Body of pancreas (tissue), 4 donors: ENCODE data around the gene PGA5. TPM values are rescaled to one million over a fixed set of nuclear protein-coding genes. Genes with fewer than 3 reads are reported as not detected.
"Not testable (repeated sequence)": the region's sequence is repeated elsewhere in the genome, so short reads cannot be mapped to it uniquely, and the experiment has no call there.

ENCODE experiments used
- ATAC-seq: fragments of 150-250 bp; one replicate; pipeline ENCODE4 v1.9.1; 2016
- DNase-seq, 4 donors: peaks; one replicate each; pipeline ENCODE4 v3.0.0-alpha.2; 2019
- H3K27ac ChIP-seq, 4 donors: fragments of 200-600 bp; sonication (generic); 1 replicate in 3 of 4; 2 replicates in 1 of 4; pipeline versions ENCODE4 v1.5.1 to v1.6.1; 2016 to 2019; ENCODE audit warnings: mild to moderate bottlenecking in 1 of 4, mixed read lengths in 1 of 4, moderate library complexity in 1 of 4
- H3K27me3 ChIP-seq, 2 donors: fragments of 200-600 bp; sonication (generic); one replicate each; pipeline ENCODE4 v1.6.0; 2016; ENCODE audit warnings: mild to moderate bottlenecking in 1 of 2
- H3K36me3 ChIP-seq, 2 donors: fragments of 200-600 bp; sonication (generic); replicated peaks in 1 of 2; 2 replicates each; pipeline ENCODE4 v1.5.1; 2016; ENCODE audit warnings: low read depth in 2 of 2; ENCODE audit not compliant: insufficient read depth in 1 of 2
- H3K4me1 ChIP-seq: fragments of 200-600 bp; sonication (generic); one replicate; pipeline ENCODE4 v1.6.0; 2016
- H3K4me3 ChIP-seq, 2 donors: fragments of 200-600 bp; sonication (generic); 1 replicate in 1 of 2; 2 replicates in 1 of 2; pipeline ENCODE4 v1.5.1; 2016 to 2019
- H3K9me3 ChIP-seq, 3 donors: fragments of 200-600 bp; sonication (generic); 1 replicate in 2 of 3; 2 replicates in 1 of 3; pipeline ENCODE4 v1.5.1; 2016
- WGBS, 2 donors: methylation state at CpG; one replicate each; pipeline ENCODE4 v1.1.5; 2017; 5-methylcytosine and 5-hydroxymethylcytosine counted together
- intact Hi-C: fragments of 100-400 bp; cut with DNase I; formaldehyde crosslinking; loops from one replicate; pipeline ENCODE4 v1.15.1; 2023
- total RNA-seq, 2 donors: library from RNA; depleted of rRNA; stranded (reverse); fragments of >200 nt; gene quantifications; one replicate each; pipeline ENCODE4 v1.1.0, GENCODE V29; 2016

The PGA5 gene
- total RNA-seq, 2 donors from 2014 or later, result 10.9 TPM; not detected in 1

DNA sequence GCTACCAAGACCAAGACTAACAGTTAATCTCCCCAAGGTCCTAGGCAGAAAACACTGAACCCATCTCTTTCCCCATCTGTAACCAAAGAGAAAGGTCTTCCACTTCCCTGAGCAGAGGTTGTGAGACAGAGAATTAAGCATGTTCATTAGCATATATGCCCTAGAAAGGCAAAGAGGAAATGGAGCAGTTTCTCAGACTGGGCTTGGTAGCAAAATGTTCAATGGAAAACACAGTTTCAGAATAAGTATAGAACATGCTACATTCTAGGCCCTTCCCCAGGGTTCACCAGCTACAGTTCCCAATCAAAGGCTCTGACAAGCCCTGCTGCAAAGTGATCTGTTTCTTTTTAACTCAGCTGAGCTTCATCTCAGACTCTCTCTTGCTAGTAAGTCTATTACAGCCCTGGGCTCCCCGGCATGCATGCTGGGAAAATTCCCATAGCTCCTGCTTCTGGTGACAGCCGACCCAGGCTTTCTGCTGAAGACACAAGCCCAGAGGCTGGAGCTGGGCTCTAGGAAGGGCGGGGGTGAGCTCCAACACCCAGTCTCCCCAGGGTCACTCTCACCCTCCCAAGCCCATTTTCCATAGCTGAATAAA is 8.3 kb upstream of the PGA5 start:
- H3K4me1 ChIP-seq, H3K9me3 ChIP-seq, DNase-seq, intact Hi-C loops, H3K4me3 ChIP-seq, H3K36me3 ChIP-seq, H3K27me3 ChIP-seq, ATAC-seq, H3K27ac ChIP-seq: not testable (repeated sequence)
- WGBS, 2 donors, result no CpG with 5 or more reads among the region's 3 CpGs

GRCh38 chr11:61237130-61237529 is 3.8 kb upstream of the PGA5 start:
- intact Hi-C loops, DNase-seq, H3K9me3 ChIP-seq, H3K27ac ChIP-seq, H3K27me3 ChIP-seq, H3K4me3 ChIP-seq, H3K4me1 ChIP-seq, ATAC-seq, H3K36me3 ChIP-seq: not testable (repeated sequence)
- no CpG with 5 or more reads among the region's 4 CpGs for WGBS, 2 donors

GRCh38 chr11:61240288-61240687 is 687 bp upstream of the PGA5 start:
- intact Hi-C loops, DNase-seq, H3K27ac ChIP-seq: not testable (repeated sequence)

GRCh38 chr11:61241526-61241925 is 551 bp downstream of the PGA5 start:
- intact Hi-C loops, H3K27me3 ChIP-seq, H3K4me1 ChIP-seq, ATAC-seq, H3K27ac ChIP-seq, H3K9me3 ChIP-seq, H3K36me3 ChIP-seq, H3K4me3 ChIP-seq, DNase-seq: not testable (repeated sequence)
- no CpG with 5 or more reads among the region's 5 CpGs for WGBS, 2 donors

More at GRCh38 chr11:61240288-61240687, 687 bp upstream of the PGA5 start:
- WGBS, 2 donors, result 63 to 75% methylated on average over 5 to 8 of the region's 8 CpGs
- not testable (repeated sequence) for ATAC-seq, H3K4me1 ChIP-seq, H3K4me3 ChIP-seq, H3K9me3 ChIP-seq, H3K36me3 ChIP-seq, H3K27me3 ChIP-seq

DNA sequence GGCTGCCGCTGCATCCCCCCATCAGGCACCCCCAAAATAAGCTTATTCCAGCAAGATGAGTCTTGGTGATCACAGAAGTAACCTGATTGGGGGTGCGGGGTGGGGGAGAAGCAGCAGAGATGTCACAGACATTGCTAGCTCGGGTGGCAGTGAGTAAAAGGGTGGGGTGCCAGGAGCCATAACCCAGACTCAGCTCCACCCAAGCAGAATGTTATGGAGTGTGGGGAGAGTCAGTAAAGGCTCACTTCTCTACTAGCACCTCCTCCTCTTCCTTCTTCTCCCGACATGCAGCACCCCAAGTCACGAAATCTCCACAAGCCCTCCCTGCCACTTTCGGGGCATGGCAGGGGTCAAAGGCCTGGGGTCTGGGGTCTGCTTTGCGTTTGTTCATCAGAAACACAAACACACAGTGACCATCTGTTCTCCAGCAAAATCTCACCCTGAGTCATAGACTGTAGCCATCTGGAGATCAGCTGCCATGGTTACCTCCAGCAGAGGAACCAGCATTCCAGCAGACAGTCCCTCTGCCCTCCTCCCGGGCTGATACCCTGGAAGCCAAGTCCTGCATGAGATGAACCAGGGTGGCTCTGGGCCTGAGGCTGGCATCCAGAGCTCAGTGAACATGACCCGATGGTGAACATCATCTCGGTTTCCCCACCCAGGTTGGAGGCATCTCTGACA is 4.4 kb downstream of the PGA5 start:
- H3K27me3 ChIP-seq, ATAC-seq, H3K4me3 ChIP-seq, H3K4me1 ChIP-seq, H3K36me3 ChIP-seq, H3K27ac ChIP-seq, H3K9me3 ChIP-seq, intact Hi-C loops, DNase-seq: not testable (repeated sequence)
- WGBS, 2 donors, result no CpG with 5 or more reads among the region's 10 CpGs

GRCh38 chr11:61248071-61248470 is 7.1 kb downstream of the PGA5 start:
- H3K4me1 ChIP-seq, DNase-seq, ATAC-seq, H3K4me3 ChIP-seq, H3K27ac ChIP-seq, intact Hi-C loops, H3K27me3 ChIP-seq, H3K36me3 ChIP-seq, H3K9me3 ChIP-seq: not testable (repeated sequence)
- 71 to 72% methylated on average over 7 to 9 of the region's 9 CpGs for WGBS, 2 donors

GRCh38 chr11:61249201-61249600 is 8.2 kb downstream of the PGA5 start:
- 72 to 81% methylated on average over 8 of the region's 8 CpGs for WGBS, 2 donors
- H3K36me3 ChIP-seq, H3K9me3 ChIP-seq, H3K27me3 ChIP-seq, DNase-seq, H3K4me3 ChIP-seq, H3K27ac ChIP-seq, H3K4me1 ChIP-seq, ATAC-seq, intact Hi-C loops: not testable (repeated sequence)

- not testable (repeated sequence) for H3K27me3 ChIP-seq, H3K9me3 ChIP-seq, DNase-seq, H3K4me1 ChIP-seq, H3K36me3 ChIP-seq, H3K4me3 ChIP-seq, H3K27ac ChIP-seq, ATAC-seq
- WGBS, 2 donors, result 60 to 64% methylated on average over 18 to 19 of the region's 20 CpGs
- intact Hi-C loops, result loop anchor here (10.0 kb wide), 1 partner anchor 134 kb away; no protein-coding TSS in a partner anchor
Measured at GRCh38 chr11:61250796-61251765, 10.1 kb downstream of the PGA5 start.

DNA sequence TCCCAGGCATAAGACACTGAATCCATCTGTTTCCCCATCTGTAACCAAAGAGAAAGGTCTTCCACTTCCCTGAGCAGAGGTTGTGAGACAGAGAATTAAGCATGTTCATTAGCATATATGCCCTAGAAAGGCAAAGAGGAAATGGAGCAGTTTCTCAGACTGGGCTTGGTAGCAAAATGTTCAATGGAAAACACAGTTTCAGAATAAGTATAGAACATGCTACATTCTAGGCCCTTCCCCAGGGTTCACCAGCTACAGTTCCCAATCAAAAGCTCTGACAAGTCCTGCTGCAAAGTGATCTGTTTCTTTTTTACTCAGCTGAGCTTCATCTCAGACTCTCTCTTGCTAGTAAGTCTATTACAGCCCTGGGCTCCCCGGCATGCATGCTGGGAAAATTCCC is 11.4 kb downstream of the PGA5 start:
- intact Hi-C loops, result loop anchor here (10.0 kb wide), 1 partner anchor 132 kb away; no protein-coding TSS in a partner anchor
- not testable (repeated sequence) for H3K9me3 ChIP-seq, DNase-seq, H3K4me3 ChIP-seq, H3K27ac ChIP-seq, H3K27me3 ChIP-seq, ATAC-seq, H3K36me3 ChIP-seq, H3K4me1 ChIP-seq
- 23 to 44% methylated on average over 1 of the region's 1 CpG for WGBS, 2 donors
